Epithelial cell of proximal tubule (primary cell): ENCODE results near the gene EGFL6. TPM values are rescaled to one million over a fixed set of nuclear protein-coding genes. Genes with fewer than 3 reads are reported as not detected.

Source experiments
- DNase-seq: peaks from one replicate; pipeline ENCODE4 v3.0.0-alpha.2; 2011; ENCODE audit warnings: low read depth
- H3K4me3 ChIP-seq: 2 replicates; pipeline ENCODE4 v1.5.1; 2011; ENCODE audit warnings: low read depth, mild to moderate bottlenecking, low read length
- total RNA-seq: library from RNA; depleted of rRNA; stranded (reverse); fragments of >200 nt; gene quantifications from 2 replicates; pipeline ENCODE4 v1.2.3, GENCODE V29; 2015
- TF ChIP-seq, protein P1 (sequence below): conservative IDR thresholded peaks from 2 replicates; pipeline ENCODE4 v1.5.1; 2012; ENCODE audit warnings: low read depth, mild to moderate bottlenecking, low read length

Gene EGFL6
- total RNA-seq, 1 donor from 2014 or later: not detected

DNA sequence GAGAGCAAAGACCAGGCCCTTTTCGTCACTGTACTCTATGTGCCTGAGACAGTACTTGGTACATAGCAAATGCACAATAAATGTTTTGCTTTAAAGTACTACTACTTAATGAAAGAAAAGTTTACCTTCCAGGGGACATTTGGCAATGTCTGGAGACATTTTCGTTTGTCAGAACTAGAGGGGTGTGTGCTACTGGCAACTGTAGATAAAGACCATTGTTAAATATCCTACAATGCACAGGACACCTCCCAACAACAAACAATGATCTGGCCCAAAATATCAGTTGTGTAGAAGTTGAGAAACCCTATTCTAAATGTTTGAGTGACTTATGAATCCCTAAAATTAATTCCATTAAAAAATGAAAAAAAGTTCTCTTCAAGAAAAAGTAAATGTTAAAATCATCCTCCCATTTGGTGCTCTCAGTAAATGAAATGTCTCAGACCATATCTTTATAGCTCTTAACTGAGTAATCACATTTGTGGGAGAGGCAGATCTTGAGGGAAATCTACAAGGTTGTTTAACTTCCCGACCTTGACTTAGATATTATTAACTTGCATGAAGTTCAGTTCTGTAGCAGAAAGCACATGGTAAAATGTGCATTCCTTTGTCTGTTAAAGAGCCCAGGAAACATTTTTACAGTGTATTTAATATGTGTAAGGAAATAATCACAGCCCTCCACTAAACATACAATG is 18.5 kb downstream of the EGFL6 start:
- H3K4me3 ChIP-seq: no peak overlapping the region
- TF ChIP-seq, protein P1, sequence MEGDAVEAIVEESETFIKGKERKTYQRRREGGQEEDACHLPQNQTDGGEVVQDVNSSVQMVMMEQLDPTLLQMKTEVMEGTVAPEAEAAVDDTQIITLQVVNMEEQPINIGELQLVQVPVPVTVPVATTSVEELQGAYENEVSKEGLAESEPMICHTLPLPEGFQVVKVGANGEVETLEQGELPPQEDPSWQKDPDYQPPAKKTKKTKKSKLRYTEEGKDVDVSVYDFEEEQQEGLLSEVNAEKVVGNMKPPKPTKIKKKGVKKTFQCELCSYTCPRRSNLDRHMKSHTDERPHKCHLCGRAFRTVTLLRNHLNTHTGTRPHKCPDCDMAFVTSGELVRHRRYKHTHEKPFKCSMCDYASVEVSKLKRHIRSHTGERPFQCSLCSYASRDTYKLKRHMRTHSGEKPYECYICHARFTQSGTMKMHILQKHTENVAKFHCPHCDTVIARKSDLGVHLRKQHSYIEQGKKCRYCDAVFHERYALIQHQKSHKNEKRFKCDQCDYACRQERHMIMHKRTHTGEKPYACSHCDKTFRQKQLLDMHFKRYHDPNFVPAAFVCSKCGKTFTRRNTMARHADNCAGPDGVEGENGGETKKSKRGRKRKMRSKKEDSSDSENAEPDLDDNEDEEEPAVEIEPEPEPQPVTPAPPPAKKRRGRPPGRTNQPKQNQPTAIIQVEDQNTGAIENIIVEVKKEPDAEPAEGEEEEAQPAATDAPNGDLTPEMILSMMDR: no peak
- DNase-seq: no peak

DNA sequence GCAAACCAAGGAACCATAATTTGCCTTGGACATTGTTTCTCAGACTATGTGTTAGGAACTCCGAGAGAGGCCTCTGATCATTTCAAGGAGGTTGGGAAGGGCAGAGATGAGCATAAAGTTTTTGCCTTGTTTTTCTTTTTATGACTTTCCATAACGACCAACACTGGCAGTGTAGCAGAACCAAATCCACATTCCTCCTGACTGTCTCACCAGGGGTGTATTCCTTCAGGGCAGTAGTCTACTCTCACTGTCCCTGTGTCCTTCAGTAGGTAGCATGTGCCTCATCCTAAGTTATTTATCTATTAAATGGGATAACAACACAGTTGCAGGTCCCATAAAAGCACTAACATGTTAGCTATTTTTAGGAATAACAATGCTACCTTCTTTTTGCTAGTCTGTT is 20.8 kb downstream of the EGFL6 start:
- DNase-seq: no peak
- TF ChIP-seq, protein P1: no peak
- H3K4me3 ChIP-seq: no peak overlapping the region

DNA sequence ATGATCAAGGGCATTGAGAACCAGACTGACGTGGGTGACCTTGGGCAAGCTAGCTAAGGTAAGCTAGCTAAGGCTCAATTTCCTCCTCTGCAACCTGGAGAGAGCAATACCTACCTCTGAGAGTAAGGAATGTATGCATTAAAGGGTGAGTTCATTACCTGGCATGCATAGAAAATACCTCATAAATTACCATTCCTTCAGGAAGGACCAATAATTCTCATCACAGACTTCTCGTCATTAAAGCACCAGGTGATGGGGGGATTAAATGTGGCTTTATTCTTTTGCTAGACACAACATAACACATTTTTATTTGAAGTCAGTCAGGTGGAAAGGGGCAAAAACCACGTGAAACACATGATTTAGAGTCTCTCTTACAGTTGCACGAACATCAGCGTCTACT is 21.5 kb downstream of the EGFL6 start:
- DNase-seq: no peak
- TF ChIP-seq, protein P1: no peak
- H3K4me3 ChIP-seq: no peak overlapping the region

DNA sequence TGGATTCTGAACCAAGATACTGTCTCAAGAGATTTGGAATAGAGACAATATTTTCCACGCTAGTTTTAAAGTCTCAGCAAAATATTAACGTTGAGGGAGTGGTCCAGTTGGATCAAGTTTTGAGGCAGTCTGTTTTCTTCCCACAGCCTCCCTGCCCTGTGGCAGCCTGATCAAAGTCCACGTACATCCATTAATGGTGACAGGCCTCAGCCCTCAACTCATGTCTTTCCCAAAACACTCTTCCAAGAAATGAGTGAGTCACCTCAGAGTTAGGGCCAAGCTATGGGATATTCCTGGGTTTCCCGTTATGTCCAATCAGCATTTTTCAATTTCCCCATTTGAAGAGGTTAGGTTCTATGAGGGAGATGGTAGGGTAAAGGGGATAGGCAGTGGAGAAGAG is 28.5 kb downstream of the EGFL6 start:
- no peak for DNase-seq
- no peak overlapping the region for H3K4me3 ChIP-seq
- TF ChIP-seq, protein P1: no peak

DNA sequence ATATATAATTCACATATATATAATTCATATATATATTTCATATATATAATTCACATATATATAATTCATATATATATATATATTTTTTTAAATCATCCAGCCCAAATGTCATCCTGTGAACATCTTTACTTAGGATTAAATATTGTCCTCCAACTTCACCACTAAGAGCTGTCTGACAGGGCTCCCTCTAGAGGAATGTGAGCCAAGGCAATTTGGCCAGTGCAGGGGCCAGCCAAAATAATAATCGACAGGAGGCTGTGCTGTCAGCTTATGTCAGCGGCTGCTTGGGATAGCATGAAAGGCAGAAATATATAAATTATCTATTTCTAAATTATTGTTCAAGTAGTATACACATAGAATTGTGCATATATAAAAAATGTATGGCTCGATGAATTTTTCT is 29.5 kb downstream of the EGFL6 start:
- DNase-seq: no peak
- H3K4me3 ChIP-seq: no peak overlapping the region
- TF ChIP-seq, protein P1: peak; percentile 46

DNA sequence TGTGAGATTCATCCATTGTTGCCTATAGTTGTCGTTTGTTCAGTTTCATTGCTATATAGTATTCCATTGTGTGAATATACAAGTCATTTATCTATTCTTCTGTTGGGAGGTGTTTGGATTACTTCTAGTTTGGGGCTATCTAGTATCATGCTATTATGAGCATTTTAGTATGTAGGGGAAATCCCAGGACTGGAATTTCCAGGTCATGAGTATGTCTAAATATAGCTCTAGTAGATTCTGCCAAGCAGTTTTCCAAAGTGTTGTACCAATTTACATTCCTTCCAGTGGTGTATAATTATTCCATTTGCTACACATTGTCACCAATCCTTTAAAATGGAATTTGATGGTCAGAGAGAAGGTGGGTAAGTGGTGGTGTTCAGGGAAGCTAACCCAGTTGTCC is 30.1 kb downstream of the EGFL6 start:
- DNase-seq: no peak
- TF ChIP-seq, protein P1: no peak
- no peak overlapping the region for H3K4me3 ChIP-seq

DNA sequence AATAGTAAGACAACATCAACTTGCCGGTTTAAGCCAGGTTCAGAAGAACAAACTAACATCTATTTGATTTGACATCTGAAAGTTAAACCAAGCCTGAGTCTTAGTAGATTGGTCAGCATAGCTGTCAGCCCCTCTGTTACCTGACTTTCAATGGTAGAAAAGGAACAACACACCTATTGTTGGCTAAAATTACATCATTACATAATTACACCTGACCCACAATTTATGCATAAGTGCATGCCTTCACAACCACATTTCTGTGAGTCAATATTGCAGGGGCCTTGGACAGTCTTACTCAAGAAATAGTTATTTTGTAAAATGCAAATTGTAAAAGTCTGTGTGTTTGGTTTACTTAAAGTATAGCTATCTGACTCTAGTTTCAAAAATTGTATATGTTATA is 36.2 kb downstream of the EGFL6 start:
- TF ChIP-seq, protein P1: no peak
- no peak for DNase-seq
- no peak overlapping the region for H3K4me3 ChIP-seq
